Right lobe of liver (tissue), 6 donors: ENCODE results near the gene POLN. TPM values are rescaled to one million over a fixed set of nuclear protein-coding genes. Genes with fewer than 3 reads are reported as not detected.

ENCODE experiments used
- ATAC-seq, 4 donors: fragments of 200-7000 bp; cut with Tn5 transposase; one replicate each; pipeline ENCODE4 v1.9.1; 2020; ENCODE audit warnings: mild to moderate bottlenecking in 4 of 4, moderate library complexity in 4 of 4
- DNase-seq, 3 donors: peaks; one replicate each; pipeline ENCODE4 v3.0.0-alpha.2; 2020
- H3K27ac ChIP-seq, 3 donors: fragments of 200-600 bp; one replicate each; pipeline ENCODE4 v1.8.0; 2022
- H3K27me3 ChIP-seq, 2 donors: fragments of 200-600 bp; one replicate each; pipeline ENCODE4 v1.8.0; 2022
- H3K36me3 ChIP-seq, 4 donors: fragments of 200-600 bp; sonication (generic) in 1 of 4; one replicate each; pipeline versions ENCODE4 v1.5.1 to v1.8.0; 2017 to 2022; ENCODE audit warnings: control low read depth in 1 of 4
- H3K4me1 ChIP-seq, 4 donors: fragments of 200-600 bp; sonication (generic) in 1 of 4; one replicate each; pipeline versions ENCODE4 v1.5.1 to v1.8.0; 2017 to 2022; ENCODE audit warnings: control low read depth in 1 of 4
- H3K4me3 ChIP-seq, 3 donors: fragments of 200-600 bp; one replicate each; pipeline ENCODE4 v1.8.0; 2022
- H3K9me3 ChIP-seq, 4 donors: fragments of 200-600 bp; sonication (generic) in 1 of 4; one replicate each; pipeline versions ENCODE4 v1.5.1 to v1.8.0; 2017 to 2022; ENCODE audit warnings: control low read depth in 1 of 4
- POLR2A ChIP-seq: fragments of 450-650 bp; IDR thresholded peaks from one replicate; pipeline ENCODE4 v1.6.1; 2017; ENCODE audit warnings: antibody characterized with exemption, mild to moderate bottlenecking
- WGBS: methylation state at CpG from one replicate; pipeline ENCODE4 v1.1.6; 2018; ENCODE audit warnings: low coverage, low lambda C conversion rate; ENCODE audit not compliant: insufficient coverage; ENCODE audit errors: missing lambda C conversion rate; 5-methylcytosine and 5-hydroxymethylcytosine counted together
- intact Hi-C, 2 donors: fragments of 100-400 bp; cut with DNase I; formaldehyde crosslinking; loops; one replicate each; pipeline versions ENCODE4 v1.11.2 to v1.14.1; 2022
- total RNA-seq, 6 experiments: library from RNA; depleted of rRNA in 2 of 6; stranded (reverse); fragments of >200 nt in 2 of 6; fragmentation: NEBNext Ultra II Directional in 3 of 6; extraction: Animal tissue kit (Norgen Biotek cat#: 25700) in 3 of 6; gene quantifications; one replicate each; pipeline versions ENCODE4 v1.1.0 to v1.2.4, GENCODE V29; 2016 to 2023
- TF ChIP-seq, protein P1 (sequence below), 4 donors: fragments of 200-600 bp in 3 of 4; fragments of 450-650 bp in 1 of 4; IDR thresholded peaks; one replicate each; pipeline versions ENCODE4 v1.5.1 to v1.8.0; 2016 to 2022; ENCODE audit warnings: antibody characterized with exemption in 4 of 4, mild to moderate bottlenecking in 2 of 4
- donor health status: DM: no; HTN: yes; CAD: no.
- donor health status: DM: no; HTN: no; CAD: no.
- donor health status: DM: no; HTN: no; CAD: no.
- donor health status: DM: no; HTN: yes; CAD: no.
- donor health status: DM: no; HTN: yes; CAD: no.

POLN gene
- total RNA-seq, 6 experiments from 2014 or later: 0.87 to 2.5 (median 1.4) TPM

DNA sequence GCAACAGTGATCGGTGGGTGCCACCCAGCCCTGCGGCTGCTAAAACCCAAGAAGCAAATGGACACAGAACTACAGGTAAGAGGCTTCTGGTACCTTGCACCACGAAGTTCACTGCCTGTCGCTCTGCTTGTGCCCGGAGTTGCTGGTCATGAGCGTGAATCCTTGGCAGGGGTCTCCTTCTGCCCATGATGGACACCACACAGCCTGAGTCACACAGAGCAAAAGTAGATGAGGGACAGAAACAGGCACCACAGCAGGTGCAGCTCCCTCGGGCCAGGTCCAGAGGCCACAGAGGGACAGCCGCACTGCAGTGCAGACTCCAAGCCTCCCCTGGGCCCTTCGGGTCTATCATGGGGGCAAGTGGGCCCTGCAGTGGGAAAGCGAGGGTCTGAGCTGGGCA, 160.4 kb downstream of the POLN start:
- DNase-seq (peak in 1 of 3 donors; percentile 18), ATAC-seq (no peak)
- Histone ChIP-seq H3K27me3 (no peaks in the 10 kb centered on the region), H3K4me1 (peaks cover 0 to 20% (median 0%) of the 10 kb centered on the region in 4 donors), H3K27ac (no peak overlapping the region), H3K36me3 (no peaks in the 10 kb centered on the region), H3K9me3 (no peaks in the 10 kb centered on the region), H3K4me3 (no peak overlapping the region)
- 95% methylated on average over 6 of the region's 10 CpGs for WGBS
- no peak for TF ChIP-seq POLR2A
- intact Hi-C loops: no loop called here

DNA sequence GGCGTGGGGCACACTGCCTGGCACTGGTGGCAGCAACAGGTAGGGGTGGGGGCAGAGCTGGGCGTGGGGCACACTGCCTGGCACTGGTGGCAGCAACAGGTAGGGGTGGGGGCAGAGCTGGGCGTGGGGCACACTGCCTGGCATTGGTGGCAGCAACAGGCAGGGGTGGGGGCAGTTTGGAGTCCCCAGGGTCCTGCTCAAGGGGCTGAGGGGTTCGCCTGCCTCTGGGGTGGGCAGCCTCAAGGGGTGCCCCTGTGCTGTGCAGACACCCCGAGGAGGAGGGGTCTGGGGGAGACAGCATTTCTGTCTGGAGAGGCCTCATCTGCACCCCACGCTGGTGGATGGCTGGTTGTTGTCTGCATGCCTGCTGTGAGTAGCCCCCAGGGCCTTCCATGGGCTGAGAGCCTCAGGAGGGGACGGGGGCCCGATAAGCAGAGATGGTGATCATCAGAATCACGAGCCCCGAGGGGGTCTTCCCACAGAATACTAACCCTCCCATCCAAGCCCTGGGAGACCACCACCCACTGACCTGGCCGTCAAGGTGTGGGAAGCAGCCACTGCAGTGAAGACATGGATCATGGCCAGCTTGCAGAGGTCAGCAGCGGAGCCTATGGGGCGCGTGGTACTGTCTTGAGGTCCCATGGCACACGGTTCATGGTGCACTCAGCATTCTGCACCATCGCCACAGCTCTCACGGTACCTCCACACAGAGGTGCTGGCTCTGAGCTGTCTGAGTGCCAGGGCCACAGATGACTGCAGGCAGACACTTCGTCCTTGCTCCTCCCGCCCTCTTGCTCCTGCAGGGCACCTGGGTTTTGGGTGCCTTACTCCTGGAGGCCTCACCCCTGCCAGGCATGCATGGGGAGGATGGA, 161.3 kb downstream of the POLN start:
- H3K36me3 ChIP-seq: no peaks in the 10 kb centered on the region
- intact Hi-C loops: no loop called here
- no peak overlapping the region for H3K27ac ChIP-seq
- peaks cover 0 to 15% (median 0%) of the 10 kb centered on the region in 4 donors for H3K4me1 ChIP-seq
- H3K27me3 ChIP-seq: no peaks in the 10 kb centered on the region
- ATAC-seq (no peak), DNase-seq (peak in 1 of 3 donors; percentile 46)
- H3K4me3 ChIP-seq: no peak overlapping the region
- 78% methylated on average over 3 of the region's 19 CpGs for WGBS
- TF ChIP-seq, protein P1, sequence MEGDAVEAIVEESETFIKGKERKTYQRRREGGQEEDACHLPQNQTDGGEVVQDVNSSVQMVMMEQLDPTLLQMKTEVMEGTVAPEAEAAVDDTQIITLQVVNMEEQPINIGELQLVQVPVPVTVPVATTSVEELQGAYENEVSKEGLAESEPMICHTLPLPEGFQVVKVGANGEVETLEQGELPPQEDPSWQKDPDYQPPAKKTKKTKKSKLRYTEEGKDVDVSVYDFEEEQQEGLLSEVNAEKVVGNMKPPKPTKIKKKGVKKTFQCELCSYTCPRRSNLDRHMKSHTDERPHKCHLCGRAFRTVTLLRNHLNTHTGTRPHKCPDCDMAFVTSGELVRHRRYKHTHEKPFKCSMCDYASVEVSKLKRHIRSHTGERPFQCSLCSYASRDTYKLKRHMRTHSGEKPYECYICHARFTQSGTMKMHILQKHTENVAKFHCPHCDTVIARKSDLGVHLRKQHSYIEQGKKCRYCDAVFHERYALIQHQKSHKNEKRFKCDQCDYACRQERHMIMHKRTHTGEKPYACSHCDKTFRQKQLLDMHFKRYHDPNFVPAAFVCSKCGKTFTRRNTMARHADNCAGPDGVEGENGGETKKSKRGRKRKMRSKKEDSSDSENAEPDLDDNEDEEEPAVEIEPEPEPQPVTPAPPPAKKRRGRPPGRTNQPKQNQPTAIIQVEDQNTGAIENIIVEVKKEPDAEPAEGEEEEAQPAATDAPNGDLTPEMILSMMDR (IDR thresholded peaks at IDR 0.05): no peak
- TF ChIP-seq POLR2A: no peak
- no peaks in the 10 kb centered on the region for H3K9me3 ChIP-seq

DNA sequence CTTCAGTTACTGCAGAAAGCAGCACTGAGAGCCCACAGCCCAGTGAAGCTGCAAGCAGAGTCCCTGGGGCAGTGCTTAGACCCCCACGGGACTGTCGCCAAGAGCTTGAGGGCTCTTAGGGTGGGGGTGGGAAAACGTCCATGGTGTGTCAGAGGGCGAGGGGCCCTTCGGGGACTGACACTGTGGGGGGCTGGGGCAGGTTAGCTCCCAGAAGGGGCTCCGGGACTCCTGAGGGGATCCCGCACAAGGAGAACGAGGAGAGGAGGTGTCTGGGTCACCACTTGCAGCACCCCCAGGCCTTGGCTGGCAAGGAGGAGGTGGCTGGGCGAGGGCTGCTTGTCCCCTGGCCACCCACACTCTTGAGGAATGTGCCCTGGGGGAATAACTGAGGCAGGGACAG, 162.0 kb downstream of the POLN start:
- no peak for TF ChIP-seq POLR2A
- TF ChIP-seq, protein P1 (IDR thresholded peaks at IDR 0.05): no peak
- WGBS: 82% methylated on average over 2 of the region's 9 CpGs
- H3K4me1 ChIP-seq: peaks cover 0 to 11% (median 0%) of the 10 kb centered on the region in 4 donors
- H3K4me3 ChIP-seq: no peak overlapping the region
- ATAC-seq (no peak), DNase-seq (peak in 2 of 3 donors; percentile 37 to 44)
- H3K36me3 ChIP-seq: no peaks in the 10 kb centered on the region
- no peaks in the 10 kb centered on the region for H3K27me3 ChIP-seq
- intact Hi-C loops: no loop called here
- H3K27ac ChIP-seq: no peak overlapping the region
- H3K9me3 ChIP-seq: no peaks in the 10 kb centered on the region

DNA sequence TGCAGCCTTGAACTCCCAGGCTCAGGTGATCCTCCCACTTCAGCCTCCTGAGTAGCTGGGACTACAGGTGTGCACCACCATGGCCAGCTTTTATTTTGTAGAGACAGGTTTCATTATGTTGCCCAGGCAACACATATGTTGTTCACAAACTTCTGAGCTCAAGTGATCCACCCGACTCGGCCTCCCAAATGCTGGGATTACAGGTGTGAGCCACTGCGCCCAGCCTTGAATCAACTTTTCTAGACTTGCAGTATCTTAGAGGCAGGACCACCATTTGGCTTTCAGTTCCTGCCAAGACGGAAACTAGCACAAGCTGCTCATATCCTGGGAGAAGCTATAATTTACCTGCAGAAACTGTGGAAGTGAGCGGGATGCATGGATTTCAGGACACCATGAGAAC, 162.9 kb downstream of the POLN start:
- TF ChIP-seq, protein P1 (IDR thresholded peaks at IDR 0.05): no peak
- no peak for TF ChIP-seq POLR2A
- no peaks in the 10 kb centered on the region for H3K27me3 ChIP-seq
- no peaks in the 10 kb centered on the region for H3K36me3 ChIP-seq
- H3K4me3 ChIP-seq: no peak overlapping the region
- DNase-seq (peak in 1 of 3 donors; percentile 11), ATAC-seq (no peak)
- no peak overlapping the region for H3K27ac ChIP-seq
- 93% methylated on average over 5 of the region's 5 CpGs for WGBS
- H3K9me3 ChIP-seq: no peaks in the 10 kb centered on the region
- intact Hi-C loops: no loop called here
- peaks cover 0 to 9% (median 0%) of the 10 kb centered on the region in 4 donors for H3K4me1 ChIP-seq

DNA sequence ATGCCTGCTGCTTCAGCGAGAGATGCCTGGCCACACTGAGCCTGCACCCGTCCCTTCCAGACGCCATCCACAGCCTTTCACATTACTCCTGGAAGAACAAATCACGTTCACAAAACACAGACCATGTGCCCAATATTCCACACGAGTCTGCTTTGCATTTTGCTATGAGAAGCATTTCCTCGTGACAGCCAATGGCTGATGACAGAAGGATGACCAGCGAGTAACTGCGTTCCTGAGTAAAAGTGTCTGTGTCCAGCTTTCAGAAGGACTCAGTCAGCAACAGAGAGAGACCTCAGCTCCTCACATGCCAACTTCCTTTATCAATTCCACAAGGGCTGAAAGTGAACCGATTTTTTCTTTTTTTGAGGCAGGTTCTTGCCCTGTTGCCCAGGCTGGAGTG, 163.3 kb downstream of the POLN start:
- no peaks in the 10 kb centered on the region for H3K36me3 ChIP-seq
- WGBS: 85% methylated on average over 7 of the region's 9 CpGs
- DNase-seq (peak in 1 of 3 donors; percentile 17), ATAC-seq (no peak)
- H3K4me3 ChIP-seq: no peak overlapping the region
- no peaks in the 10 kb centered on the region for H3K9me3 ChIP-seq
- no peaks in the 10 kb centered on the region for H3K27me3 ChIP-seq
- H3K4me1 ChIP-seq: peaks cover 0 to 5% (median 0%) of the 10 kb centered on the region in 4 donors
- no peak overlapping the region for H3K27ac ChIP-seq
- intact Hi-C loops: no loop called here
- TF ChIP-seq, protein P1 (IDR thresholded peaks at IDR 0.05): no peak
- TF ChIP-seq POLR2A: no peak
